HTERT RPE-1 (cell line): ENCODE measurements around the gene ZEB1.
"Not testable (repeated sequence)": the region's sequence is repeated elsewhere in the genome, so short reads cannot be mapped to it uniquely, and the experiment has no call there.

Experiments
- in situ Hi-C: fragments of 300-500 bp; cut with MboI; formaldehyde crosslinking; loops from 4 replicates; pipeline ENCODE4 v1.14.3; 2020; ENCODE audit warnings: low sequenced_read_pairs

Gene ZEB1

DNA sequence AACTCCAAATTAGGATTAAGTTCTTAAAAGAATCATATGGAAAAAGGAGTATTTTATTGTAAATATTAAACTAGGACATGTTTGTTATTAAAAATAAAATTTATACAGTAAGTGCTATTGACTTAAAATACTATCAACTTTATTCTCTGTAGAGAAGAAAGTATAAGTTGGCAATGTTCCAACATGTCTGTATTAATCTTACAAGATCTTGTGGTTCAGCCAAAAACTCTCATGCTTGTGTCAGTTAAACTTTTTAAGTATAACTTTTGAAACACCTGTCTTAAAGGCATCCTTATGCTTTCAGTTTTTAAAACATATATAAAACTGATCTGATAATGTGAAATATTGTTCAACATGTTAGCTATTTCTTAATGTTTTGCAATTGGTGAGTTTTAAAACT lies 160.7 kb downstream of the ZEB1 start:
- in situ Hi-C loops: no loop called here

DNA sequence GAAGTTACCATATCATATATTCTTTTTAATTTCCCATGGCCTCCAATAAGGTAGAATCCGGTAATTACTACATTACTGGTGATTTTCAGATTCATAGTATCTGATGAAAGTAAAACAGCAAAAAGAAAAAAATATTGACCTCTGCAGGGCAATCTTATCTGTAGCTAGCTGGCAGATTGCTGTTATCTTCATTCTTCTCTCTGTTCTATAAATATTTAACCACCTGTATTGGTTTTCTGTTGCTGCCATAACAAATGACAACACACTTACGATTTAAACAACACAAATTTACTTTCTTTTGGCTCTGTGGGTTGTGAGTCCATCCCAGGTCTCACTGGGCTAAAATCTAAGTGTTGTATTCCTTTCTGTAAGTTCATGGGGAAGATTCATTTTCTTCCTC lies 164.5 kb downstream of the ZEB1 start:
- in situ Hi-C loops: no loop called here

DNA sequence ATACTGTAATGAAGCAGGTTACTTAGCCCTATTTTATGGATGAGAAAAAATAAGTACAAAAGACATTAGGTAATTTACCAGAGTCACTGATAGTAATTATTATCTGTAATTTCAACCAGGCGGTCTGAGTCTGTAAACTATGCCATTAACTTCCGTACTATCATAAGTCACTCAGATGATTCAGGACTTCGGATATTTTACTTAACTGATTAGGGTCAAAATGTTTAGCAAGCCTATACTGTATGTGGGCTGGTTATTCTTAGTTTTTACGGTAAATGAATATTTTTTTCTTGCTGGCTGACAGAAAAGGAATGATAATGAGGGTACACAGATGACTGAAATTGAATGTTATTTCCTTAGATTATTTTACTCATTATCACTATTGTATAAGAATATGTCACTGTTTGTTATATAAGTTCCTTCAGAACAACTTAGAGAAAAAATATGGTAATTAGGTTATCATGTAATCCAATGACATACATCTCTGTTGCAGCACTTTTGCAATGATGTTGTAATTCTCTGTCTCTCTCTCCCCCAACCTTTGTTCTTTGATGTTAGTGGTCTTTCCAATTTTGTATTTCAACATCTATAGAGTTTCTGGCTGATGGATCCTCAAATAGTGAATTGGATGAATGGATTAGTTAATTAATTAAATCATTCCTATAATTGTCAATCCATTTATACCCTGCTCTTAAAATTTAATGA lies 165.6 kb downstream of the ZEB1 start:
- in situ Hi-C loops: no loop called here

DNA sequence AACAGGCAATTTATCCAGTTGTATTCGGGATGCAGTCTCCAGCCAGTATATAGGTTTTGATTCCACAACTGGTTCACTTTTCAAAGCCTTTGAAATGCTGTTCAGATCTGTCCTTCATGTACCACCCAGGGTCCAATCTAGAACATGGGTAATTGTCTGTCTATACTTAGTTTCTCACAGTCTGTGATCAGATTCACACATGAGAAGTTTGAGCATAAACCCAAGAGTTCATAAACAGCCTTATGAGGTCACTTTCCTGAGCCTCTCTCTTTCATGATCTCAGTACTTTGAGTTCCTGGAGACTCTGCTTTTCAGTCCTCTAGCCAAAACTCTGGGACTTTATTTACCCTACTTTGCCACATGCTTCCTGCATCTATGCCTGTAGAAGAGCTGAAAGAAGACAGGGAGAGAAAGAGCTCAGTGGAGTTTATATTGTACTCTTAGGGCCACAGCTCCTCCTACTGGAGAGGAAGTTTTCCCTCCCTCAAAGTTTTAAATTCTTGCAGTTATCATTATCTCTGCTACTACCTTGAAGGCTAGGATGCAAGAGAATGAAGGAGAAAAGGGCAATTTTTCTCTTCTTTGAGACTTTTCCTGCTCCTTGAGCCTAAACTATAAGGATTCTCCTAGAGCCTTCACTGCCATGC lies 172.0 kb downstream of the ZEB1 start:
- in situ Hi-C loops: no loop called here

DNA sequence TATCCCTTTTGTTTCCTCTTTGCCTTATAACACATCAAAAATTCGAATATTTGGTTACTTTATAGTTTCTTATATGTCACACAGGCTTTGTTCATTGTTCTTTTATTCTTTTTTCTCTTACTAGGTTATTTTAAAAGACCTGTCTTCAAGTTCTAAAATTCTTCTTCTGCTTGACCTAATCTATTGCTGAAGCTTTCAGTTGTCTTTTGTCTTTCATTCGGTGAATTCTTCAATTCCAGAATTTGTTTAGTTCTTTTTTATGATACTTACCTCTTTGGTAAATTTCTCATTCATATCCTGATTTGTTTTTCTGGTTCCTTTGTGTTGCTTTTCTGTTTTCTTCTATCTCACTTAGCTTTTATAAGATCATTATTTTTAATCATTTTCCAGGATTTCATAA lies 188.4 kb downstream of the ZEB1 start:
- in situ Hi-C loops: no loop called here

DNA sequence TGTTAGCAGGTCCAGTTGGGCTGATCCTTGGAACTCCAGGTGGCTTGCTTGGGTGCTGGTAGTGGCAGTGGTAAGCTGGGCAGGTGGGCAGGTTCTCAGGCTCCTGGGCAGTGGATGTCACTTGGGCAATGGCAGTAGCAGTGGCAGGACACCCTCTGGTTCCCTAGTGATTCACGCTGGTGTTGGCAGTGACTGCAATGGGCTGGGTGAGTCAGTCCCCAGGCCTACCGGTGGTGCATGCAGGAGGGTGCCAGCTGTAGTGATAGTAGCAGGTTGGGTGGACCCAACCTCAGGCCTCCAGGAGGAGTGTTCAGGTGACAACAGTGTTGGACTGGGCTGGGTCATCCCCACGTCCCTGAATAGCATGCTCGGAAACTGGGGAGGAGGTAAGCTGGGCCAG lies 189.2 kb downstream of the ZEB1 start:
- in situ Hi-C loops: no loop called here

DNA sequence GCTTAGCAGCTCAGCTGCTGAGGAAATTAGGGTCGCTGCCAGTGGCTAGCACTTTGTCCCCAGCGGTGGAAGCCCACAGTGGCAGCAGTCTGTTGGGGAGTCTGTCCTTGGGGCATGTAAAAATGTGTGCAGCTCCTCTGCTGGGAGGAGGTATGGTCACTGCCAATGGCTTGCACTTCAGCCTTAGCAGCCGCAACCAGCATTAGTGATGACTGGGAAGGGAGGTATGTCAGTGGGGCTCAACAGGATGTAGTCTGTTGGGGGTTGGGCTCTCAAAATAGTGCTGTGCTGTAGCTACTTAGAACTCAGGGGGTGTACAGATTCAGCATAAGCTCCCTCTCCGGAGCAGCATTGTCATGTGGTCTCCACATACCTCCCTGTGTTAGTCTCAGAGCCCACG lies 189.9 kb downstream of the ZEB1 start:
- in situ Hi-C loops: no loop called here

DNA sequence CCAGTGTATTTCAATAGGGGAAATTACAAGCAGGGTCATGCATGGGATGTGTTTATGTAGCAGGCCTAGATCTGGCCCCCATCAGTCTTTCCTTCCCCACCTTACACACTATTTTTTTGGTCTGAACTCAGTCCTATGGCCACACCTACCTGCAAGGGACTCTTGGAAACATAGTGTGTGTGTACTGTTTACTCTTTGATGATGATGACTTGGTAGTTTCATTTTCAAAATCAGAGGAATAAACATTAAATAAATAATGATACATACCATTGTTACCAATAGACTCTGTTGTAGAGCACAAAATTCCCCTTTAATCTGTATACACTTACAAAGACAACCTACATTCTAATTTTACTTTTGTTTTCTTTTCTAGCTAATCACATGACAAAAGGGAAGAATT lies 191.0 kb downstream of the ZEB1 start:
- in situ Hi-C loops: no loop called here

DNA sequence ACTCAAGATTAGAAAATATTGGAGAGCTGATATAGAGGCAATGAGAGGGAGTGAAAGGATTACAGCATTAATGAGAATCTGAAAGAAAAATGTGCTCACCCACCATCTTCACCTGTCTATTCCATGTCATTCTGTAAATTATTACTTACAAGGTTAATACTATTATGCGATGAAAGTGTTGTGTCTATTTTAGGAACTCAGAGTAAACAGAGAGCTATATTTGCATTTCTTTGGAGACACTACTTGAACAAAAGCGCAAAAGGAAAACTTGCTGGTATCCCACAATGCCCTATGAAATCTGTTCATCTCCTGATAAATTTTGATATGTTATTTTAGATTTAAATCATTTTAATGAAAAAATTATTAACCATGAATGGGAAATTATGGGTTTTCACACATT lies 196.1 kb downstream of the ZEB1 start:
- in situ Hi-C loops: no loop called here

DNA sequence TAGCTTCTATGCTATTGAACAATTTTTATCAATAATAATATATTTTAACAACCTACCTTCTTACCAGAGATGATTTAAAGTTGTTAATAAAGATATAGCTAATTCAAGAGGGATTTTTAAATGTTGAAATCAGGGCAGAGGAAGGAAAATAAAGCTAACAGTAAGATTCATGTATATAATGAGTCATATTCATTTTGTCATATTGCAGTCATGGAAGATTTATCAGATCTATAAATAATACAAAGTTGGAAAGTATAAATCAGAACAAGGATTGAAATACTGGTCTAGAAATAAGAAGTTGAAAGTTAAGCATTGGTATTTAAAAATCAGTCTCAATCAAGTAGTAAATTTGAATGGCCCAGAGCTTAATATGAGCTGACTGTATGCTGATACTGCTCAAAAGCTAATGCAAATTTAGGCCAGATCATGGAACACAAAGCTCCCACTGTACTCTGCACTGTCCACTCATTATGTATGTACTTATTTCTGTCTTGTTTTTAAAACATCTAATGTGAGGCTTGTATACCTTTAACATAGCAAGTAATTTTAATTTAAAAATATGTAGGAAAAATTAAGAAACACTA lies 196.9 kb downstream of the ZEB1 start:
- in situ Hi-C loops: no loop called here

DNA sequence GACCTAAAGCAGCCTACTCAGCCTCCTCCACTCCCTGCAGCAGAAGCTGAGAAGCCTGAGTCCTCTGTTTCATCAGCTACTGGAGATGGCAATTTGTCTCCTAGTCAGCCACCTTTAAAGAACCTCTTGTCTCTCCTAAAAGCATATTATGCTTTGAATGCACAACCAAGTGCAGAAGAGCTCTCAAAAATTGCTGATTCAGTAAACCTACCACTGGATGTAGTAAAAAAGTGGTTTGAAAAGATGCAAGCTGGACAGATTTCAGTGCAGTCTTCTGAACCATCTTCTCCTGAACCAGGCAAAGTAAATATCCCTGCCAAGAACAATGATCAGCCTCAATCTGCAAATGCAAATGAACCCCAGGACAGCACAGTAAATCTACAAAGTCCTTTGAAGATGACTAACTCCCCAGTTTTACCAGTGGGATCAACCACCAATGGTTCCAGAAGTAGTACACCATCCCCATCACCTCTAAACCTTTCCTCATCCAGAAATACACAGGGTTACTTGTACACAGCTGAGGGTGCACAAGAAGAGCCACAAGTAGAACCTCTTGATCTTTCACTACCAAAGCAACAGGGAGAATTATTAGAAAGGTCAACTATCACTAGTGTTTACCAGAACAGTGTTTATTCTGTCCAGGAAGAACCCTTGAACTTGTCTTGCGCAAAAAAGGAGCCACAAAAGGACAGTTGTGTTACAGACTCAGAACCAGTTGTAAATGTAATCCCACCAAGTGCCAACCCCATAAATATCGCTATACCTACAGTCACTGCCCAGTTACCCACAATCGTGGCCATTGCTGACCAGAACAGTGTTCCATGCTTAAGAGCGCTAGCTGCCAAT lies 202.2 kb downstream of the ZEB1 start:
- in situ Hi-C loops: no loop called here

DNA sequence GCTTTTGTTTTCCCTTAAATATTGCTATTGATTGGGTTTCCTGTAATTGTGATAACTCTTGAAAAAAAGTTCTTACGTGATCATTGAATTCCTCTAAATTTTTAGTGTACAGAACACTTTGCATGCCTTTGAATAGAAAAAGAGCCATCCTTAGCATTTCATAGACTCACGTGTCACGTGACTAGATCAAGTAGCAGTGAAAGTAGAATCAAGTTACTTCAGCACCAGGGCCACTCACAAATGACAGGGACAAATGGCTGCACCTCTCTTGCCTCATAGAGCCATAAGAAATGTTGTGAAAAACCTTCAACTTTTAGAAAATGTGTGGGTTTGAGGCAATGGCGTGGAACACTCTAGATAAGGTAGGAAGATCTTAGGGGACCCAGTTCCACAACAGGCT lies 203.8 kb downstream of the ZEB1 start:
- in situ Hi-C loops: no loop called here

DNA sequence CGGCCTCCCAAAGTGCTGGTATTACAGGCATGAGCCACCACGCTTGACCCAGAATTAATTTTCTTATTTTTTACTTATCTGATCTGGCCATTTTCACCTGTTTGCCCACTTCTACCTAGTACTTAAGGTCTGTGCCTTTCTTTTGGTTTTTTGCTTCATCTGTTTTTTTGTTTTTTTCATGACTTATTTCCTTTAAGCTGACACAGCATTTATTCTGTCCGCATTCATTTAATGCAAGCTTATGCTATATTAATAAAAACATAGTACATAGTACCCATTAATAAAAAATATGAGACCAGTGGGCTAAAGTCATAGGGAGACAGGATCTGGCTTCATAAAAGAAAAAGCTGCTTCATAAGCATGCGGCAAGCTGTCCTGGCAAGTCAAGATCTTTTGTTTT lies 205.4 kb downstream of the ZEB1 start:
- in situ Hi-C loops: no loop called here

DNA sequence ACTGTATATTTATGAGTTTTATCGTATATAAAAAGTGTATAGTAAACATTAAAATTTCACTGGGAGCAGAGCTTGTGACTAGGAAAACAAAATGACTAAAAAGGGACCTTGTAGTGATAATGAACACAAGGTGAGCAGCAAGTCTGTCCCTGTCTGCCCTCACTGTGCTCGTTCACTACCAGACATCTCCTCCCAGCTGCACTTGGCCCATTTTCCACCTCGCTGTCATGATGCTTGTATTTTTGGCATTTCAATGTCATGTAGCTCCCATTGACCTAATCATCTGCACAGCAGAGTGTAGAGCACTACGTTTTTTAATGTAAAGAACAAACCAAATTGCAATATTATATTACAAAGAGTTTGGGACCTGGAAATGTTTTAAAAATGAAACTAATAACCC lies 207.2 kb downstream of the ZEB1 start:
- in situ Hi-C loops: no loop called here

DNA sequence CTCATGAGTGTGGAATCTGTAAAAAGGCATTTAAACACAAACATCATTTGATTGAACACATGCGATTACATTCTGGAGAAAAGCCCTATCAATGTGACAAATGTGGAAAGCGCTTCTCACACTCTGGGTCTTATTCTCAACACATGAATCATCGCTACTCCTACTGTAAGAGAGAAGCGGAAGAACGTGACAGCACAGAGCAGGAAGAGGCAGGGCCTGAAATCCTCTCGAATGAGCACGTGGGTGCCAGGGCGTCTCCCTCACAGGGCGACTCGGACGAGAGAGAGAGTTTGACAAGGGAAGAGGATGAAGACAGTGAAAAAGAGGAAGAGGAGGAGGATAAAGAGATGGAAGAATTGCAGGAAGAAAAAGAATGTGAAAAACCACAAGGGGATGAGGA lies 207.7 kb downstream of the ZEB1 start:
- in situ Hi-C loops: no loop called here

DNA sequence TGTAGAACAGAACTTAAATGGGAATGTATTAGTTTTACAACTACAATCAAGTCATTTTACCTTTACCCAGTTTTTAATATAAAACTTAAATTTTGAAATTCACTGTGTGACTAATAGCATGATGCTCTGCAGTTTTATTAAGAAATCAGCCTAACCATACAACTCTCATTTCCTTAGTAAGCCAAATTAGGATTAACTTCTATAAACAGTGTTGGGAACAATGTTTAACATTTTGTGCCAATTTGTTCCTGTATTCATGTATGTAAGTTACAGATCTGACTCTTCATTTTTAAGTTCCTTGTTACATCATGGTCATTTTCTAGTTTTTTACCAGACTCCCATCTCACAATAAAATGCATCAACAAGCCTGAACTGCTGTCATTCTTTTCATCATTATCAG lies 209.8 kb downstream of the ZEB1 start:
- in situ Hi-C loops: no loop called here

DNA sequence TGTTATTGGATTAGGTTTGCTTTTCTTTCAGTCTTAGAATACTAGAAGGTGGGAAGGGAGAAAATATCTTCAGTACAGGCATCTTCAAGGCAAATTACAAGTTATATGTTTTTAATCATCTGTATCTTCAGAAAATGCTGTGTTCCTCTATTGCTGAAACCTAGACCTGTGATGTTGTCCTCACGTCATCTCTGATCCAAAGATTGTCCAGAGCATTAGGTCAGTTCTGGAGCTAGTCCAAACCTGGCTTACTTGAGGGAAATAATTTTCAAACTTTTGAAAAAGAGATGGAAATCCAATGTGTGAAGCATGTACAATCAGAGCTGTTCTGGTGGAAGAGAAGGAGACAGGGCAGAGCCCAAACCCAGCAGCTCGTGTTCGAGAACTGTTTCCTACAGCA lies 217.3 kb downstream of the ZEB1 start:
- in situ Hi-C loops: no loop called here

DNA sequence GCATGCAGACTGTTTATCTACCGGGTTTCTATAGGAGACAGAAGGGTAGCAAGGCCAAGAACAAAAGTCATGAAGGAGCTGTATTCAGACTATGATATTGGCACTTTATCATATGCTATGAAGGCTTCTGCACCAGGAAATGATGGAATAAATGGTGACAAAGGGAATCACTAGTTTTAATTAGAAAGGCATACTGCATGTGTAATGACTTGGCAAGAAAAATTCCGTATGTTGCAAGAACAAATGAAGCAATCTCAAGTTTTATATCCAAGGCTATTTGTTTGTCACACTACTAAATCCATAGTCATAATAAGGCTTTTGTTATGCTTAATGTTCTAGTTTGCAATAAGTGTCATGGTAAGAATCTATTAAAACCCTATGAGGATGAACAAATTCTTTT lies 230.9 kb downstream of the ZEB1 start:
- in situ Hi-C loops: no loop called here

DNA sequence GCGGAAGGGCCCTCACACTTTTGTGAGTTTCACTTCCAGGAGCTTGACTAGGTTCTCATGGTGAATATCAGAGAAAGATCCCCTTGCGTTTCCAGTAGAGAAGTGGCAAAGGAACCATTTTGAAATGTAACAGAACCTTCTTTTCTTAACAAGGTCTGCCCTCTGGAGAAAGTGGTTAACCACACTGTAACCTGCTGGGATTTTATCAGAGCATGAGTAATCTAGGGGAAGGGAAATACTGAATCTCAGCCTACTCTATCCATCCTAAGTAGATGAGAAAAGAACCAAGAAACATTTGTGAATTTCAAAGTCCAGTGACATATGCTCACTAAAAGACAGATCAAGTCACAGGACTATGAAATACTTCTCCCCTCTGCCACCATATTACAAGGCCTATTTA lies 235.5 kb downstream of the ZEB1 start:
- in situ Hi-C loops: no loop called here

DNA sequence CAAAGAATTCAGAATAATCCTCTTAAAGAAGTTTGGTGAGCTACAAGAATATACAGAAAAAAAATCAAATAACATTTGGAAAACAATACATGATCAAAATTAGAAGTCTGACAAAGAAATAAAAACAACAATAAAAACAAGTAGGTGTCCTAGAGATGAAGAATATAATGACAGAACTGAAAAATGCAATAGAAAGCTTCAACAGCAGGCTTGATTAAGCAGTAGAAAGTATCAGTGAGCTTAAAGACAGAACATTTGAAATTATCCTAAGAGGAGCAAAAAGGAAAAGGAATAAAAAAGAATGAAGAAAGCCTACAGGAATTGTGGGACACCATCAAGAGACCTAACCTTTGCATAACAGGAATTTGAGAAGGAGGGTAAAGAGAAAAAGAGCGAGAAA lies 238.8 kb downstream of the ZEB1 start:
- in situ Hi-C loops: no loop called here

DNA sequence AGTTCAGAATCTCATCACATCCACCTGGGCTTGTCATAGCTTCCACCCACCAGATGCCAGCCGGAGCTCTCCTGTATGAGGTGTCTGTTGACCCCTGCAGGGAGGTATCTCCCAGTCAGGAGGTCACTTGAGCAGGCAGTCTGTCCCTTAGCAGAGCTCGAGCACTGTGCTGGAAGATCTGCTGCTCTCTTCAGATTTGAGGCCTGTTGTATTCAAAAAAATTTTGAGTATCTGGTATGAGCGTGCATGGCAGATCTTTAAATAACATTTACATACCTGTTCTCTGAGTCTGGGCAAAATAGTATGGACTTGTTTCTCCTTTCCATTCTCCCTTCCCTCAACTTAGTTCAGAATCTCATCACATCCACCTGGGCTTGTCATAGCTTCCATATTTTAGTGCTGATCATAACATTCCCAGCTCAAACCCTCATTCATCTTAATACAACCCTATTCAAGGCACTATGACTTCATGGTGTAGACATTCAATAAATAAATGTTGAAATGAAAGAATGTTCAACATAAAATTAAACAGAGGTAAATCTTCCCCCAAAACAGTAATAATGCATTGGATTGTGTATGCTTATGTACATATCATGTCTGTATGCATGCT lies 249.3 kb downstream of the ZEB1 start:
- in situ Hi-C loops: not testable (repeated sequence)
